Measurements from ENCODE around the gene LGALS1.

DNA sequence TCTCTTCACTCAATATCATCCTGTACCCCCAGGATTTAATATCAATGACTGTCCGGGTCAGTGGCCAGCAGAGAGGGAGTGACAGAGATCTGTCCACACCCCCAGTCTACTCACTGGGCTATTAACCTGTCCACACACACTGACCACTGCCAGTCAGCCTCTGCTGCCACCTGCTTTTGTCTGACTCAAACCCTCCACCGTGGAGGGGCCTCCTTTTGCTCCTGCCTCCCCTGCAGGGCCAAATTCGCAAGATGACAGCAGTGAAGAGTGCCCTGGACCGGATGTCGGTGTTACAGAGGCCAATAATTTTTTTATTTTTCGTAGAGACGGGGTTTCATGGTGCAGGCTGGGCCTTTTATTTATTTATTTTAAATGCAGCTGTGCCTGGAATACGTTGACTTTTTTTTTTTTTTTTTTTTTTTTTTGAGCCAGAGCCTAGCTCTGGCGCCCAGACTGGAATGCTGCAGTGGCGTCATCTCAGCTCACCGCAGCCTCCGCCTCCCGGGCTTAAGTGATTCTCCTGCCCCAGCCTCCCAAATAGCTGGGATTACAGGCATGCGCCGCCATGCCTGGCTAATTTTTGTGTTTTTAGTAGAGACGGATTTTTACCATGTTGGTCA is 11.8 kb upstream of the LGALS1 start:
- TF ChIP-seq, protein P1, sequence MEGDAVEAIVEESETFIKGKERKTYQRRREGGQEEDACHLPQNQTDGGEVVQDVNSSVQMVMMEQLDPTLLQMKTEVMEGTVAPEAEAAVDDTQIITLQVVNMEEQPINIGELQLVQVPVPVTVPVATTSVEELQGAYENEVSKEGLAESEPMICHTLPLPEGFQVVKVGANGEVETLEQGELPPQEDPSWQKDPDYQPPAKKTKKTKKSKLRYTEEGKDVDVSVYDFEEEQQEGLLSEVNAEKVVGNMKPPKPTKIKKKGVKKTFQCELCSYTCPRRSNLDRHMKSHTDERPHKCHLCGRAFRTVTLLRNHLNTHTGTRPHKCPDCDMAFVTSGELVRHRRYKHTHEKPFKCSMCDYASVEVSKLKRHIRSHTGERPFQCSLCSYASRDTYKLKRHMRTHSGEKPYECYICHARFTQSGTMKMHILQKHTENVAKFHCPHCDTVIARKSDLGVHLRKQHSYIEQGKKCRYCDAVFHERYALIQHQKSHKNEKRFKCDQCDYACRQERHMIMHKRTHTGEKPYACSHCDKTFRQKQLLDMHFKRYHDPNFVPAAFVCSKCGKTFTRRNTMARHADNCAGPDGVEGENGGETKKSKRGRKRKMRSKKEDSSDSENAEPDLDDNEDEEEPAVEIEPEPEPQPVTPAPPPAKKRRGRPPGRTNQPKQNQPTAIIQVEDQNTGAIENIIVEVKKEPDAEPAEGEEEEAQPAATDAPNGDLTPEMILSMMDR (IDR thresholded peaks at IDR 0.05; ENCODE audit: low read depth, low read length, missing input control), result no peak
- TF ChIP-seq RAD21 (IDR thresholded peaks at IDR 0.05), result no peak
- TF ChIP-seq RXRA (IDR thresholded peaks at IDR 0.05), result no peak
- no peak for TF ChIP-seq ZBTB33 (IDR thresholded peaks at IDR 0.05)
- no peak for TF ChIP-seq FOXA2 (IDR thresholded peaks at IDR 0.05)
- no peak for TF ChIP-seq HNF4G (IDR thresholded peaks at IDR 0.05)
- no peak for TF ChIP-seq YY1 (IDR thresholded peaks at IDR 0.05)
- TF ChIP-seq GABPA (IDR thresholded peaks at IDR 0.05 in 1 of 2, conservative IDR thresholded peaks at IDR 0.05 in 1 of 2), result no peak
